Stimulated activated CD8-positive, alpha-beta memory T cell treated with anti-CD3 and anti-CD28 coated beads, Interleukin-7, amount 100 ng/mL, for 4 hours (primary cell): Measurements from ENCODE around the gene CPE.

Source experiments
- DNase-seq, 2 donors: peaks; one replicate each; pipeline ENCODE4 v3.0.0-alpha.2; 2020; ENCODE audit warnings: low read depth in 2 of 2

Gene CPE

DNA sequence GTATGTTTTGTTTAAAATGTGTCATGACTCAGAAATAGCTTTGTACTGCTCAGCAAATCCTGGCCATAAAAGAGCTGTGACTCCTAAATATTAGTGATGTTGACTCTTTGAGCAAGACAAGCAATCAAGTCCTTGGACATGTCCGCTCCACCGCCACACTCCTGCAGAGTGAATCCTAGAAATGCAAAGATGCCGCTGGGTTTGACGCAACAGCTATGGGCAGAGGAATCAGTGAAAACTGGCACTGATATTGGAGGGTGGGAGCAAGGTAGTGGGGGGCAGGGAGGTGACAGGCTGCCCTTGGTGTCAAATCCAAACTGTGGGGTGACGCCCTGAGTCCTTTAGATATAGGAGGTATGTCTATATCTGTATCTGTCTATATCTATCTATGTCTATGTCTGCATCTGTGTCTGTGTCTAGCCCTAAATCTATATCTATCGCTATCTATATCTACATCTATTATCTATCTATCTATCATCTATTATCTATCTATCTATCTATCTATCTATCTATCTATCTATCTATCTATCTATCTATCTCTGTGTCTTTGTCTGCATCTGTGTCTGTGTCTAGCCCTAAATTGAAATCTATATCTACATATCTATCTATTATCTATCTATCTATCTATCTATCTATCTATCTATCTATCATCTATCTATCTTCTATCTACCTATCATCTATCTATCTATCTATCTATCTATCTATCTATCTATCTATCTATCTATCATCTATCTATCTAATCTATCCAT is 129.7 kb downstream of the CPE start:
- DNase-seq, result no peak

- DNase-seq, result no peak
Measured at GRCh38 chr4:165512424-165512823, 133.6 kb downstream of the CPE start.

GRCh38 chr4:165514739-165515138 is 135.9 kb downstream of the CPE start:
- DNase-seq, result no peak

- no peak for DNase-seq
Measured at GRCh38 chr4:165515201-165515600, 136.4 kb downstream of the CPE start.

DNA sequence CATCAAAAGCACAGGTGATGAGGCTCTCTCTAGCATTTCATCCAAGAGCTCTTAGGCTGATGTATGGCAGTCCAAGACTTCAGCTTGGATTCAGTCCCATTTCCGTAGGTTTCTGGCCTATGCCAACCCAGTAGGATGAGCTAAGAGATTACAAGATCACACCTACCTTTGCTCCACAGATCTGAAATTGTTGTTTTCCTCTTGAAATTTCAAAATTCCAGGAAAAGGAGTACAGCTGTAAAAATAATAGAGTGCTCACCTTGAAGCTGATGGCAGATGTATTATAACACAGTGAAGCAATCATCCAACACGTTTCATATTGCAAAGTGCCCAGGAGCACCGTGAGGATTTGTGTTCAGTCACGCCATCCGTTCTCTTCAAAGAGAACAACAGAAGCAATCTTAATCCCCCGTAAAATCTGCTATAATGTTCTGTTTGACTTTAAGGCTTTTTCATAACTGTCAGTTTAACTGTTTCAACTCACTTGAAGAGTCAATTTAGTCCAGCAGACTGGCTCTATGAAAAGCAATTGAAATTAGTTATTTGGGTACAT is 137.5 kb downstream of the CPE start:
- no peak for DNase-seq

- no peak for DNase-seq
Measured at GRCh38 chr4:165517216-165517615, 138.4 kb downstream of the CPE start.

- no peak for DNase-seq
Measured at GRCh38 chr4:165518024-165518616, 139.3 kb downstream of the CPE start.

GRCh38 chr4:165518686-165519085 is 139.9 kb downstream of the CPE start:
- DNase-seq, result no peak

GRCh38 chr4:165519591-165519990 is 140.8 kb downstream of the CPE start:
- no peak for DNase-seq

- no peak for DNase-seq
Measured at GRCh38 chr4:165520086-165520485, 141.3 kb downstream of the CPE start.

DNA sequence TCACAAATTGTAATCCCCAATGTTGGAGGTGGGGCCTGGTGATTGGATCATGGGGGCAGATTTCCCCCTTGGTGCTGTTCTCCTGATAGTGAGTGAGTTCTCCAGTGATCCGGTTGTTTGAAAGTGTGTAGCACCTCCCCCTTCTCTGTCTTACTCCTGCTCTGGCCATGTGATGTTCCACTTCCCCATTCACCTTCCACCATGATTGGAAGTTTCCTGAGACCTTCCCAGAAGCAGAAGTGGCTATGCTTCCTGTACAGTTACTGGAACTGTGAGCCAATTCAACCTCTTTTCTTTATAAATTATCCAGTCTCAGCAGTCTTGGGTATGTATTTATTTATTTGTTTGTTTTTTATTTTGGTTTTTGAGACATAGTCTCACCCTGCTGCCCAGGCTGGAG is 143.2 kb downstream of the CPE start:
- no peak for DNase-seq

DNA sequence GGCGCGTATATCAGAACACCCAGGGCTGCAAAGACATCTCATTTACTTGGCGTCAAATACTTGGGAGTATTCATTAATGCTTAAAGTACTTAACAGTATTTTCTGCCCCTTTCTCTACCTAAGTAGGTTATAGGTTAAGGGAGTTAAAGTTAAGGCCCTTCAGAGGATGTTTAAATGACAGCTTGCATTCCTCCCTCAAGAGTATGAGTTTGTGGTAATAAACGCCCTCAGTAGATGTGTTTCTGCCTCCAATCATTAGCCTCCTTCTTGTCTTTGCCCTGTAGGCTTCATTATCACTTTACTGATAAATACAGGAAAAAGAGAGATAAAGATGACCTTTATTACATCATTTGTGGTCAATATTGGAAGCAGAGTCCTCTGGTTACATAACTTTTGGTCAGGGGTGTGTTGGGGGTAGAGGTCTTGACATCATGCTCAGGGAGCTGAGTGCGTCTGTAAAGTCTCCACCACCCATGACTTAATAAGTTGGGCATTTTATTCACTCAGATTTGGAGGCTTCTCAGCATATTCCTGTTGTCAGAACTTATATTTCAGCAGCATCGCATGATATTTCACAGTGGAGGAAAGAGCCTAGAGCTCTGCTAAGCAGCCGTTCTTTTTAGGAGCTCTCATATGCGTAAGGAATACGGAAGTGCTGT is 145.9 kb downstream of the CPE start:
- DNase-seq, result no peak

DNA sequence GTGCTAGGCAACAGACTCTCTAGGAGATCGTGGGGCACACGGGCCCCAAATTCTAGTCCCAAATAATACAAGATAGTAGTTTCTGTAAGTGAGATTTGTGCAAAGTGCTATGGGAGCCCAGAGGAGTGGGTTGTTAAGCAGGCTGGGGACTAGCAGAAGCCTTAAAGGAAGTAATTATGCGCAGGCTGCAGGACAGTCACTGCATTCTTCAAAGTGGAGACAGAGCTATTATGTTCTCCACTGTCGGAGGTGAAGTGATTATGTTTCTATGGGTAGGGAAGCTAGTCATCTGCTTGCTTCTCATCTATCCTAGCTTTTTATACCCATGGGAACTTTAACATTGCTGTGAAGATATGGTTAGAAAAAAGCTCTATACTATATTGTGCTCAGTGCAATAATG is 154.2 kb downstream of the CPE start:
- DNase-seq, result no peak

GRCh38 chr4:165537028-165537648 is 158.3 kb downstream of the CPE start:
- DNase-seq, result no peak

DNA sequence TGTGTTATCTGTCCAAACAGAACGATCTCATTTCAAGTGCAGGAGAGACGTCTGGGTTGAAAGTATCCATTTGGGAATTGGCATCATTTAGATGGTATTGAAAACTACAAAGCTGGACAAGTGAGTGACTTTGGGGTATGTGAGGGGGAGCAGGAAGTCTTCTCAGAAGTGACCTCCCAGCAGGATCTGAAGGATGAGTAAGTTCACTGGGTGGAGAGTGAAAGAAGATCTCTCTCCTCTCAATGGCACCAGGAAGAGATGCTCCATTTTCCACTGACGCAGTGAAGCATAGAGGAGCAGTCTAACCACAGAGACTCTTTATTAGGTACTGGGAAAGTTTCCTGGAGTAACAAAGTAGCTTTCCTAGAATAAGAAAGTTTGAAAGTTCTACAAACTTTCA is 161.0 kb downstream of the CPE start:
- no peak for DNase-seq

DNA sequence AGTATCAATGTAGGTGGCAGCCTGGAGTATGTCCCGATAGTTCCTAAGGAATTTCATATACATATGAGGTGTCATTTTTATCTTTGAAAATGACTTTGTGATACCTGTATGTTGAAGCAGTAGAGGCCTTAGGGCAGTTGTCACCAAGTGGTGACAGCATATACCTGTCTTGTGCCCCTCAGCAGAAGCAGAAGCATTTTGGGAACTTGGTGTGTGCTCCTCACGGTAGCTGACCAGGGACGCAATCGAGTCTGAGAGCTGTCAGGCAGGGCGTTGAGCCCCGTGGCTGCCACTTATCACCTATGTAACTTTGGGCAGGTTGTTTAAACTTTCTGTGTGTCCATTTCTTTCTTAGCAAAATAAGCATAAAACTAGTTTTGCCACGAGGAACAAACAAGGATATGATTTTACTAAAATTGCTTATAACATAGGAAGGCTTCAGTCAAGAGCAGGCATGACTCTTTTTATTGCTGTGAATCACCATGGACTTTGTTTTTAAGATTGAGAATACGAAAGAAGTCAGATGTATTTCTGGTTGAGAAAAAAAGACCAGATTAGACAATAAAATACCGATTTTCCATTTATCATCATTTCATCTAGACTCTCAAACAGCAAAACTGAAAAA is 161.5 kb downstream of the CPE start:
- no peak for DNase-seq

GRCh38 chr4:165541851-165542459 is 163.1 kb downstream of the CPE start:
- DNase-seq, result no peak

DNA sequence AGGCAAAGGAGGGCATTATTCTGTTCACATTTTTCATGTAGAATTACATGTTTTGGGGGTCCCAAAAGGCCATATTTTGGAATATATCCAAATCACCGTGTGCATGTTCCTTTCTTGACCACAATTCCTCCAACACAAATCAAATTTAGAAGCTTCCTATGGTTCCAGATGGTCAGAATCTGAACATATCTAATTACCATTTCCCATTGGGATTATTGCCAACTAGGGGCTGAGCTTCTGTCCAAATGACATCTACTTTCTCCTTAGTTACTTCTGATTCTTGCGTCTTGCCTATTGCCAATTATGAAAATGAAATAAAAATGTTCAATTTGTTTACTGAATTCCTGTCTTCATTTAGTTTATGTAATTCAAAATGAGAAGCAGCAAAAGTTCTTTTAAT is 163.7 kb downstream of the CPE start:
- no peak for DNase-seq
